KOPT-K1 (cell line): Measurements from ENCODE around the gene C5AR2.
"Not testable (repeated sequence)": the region's sequence is repeated elsewhere in the genome, so short reads cannot be mapped to it uniquely, and the experiment has no call there.

Source experiments
- H3K27ac ChIP-seq: fragments of 200-600 bp; sonication (generic); 2 replicates; pipeline ENCODE4 v1.5.1; 2016; ENCODE audit warnings: antibody characterized with exemption, mild to moderate bottlenecking, low read depth, low read length; ENCODE audit not compliant: poor library complexity, severe bottlenecking
- H3K36me3 ChIP-seq: fragments of 200-600 bp; sonication (generic); 2 replicates; pipeline ENCODE4 v1.5.1; 2017; ENCODE audit warnings: antibody characterized with exemption, mild to moderate bottlenecking, low read length, moderate library complexity; ENCODE audit not compliant: insufficient read depth
- H3K9me3 ChIP-seq: fragments of 200-600 bp; sonication (generic); 2 replicates; pipeline ENCODE4 v1.5.1; 2017; ENCODE audit warnings: antibody characterized with exemption, low read length, mild to moderate bottlenecking; ENCODE audit not compliant: insufficient read depth, poor library complexity, severe bottlenecking

C5AR2 gene

GRCh38 chr19:47315125-47315821 is 16.7 kb upstream of the C5AR2 start:
- Histone ChIP-seq H3K36me3 (no peaks in the 10 kb centered on the region), H3K9me3 (no peaks in the 10 kb centered on the region), H3K27ac (no peak overlapping the region)

- H3K27ac ChIP-seq, result no peak overlapping the region
- no peaks in the 10 kb centered on the region for H3K36me3 ChIP-seq
- H3K9me3 ChIP-seq, result no peaks in the 10 kb centered on the region
These were observed 15.5 kb upstream of the C5AR2 start for GRCh38 chr19:47316513-47316912.

GRCh38 chr19:47319923-47320871 is 11.8 kb upstream of the C5AR2 start:
- no peaks in the 10 kb centered on the region for H3K36me3 ChIP-seq
- H3K27ac ChIP-seq, result no peak overlapping the region
- H3K9me3 ChIP-seq, result no peaks in the 10 kb centered on the region

GRCh38 chr19:47321630-47322029 is 10.3 kb upstream of the C5AR2 start:
- H3K9me3 ChIP-seq, result no peaks in the 10 kb centered on the region
- H3K27ac ChIP-seq, result no peak overlapping the region
- H3K36me3 ChIP-seq, result no peaks in the 10 kb centered on the region

GRCh38 chr19:47322058-47322457 is 9.9 kb upstream of the C5AR2 start:
- H3K27ac ChIP-seq, result no peak overlapping the region
- H3K9me3 ChIP-seq, result no peaks in the 10 kb centered on the region
- H3K36me3 ChIP-seq, result no peaks in the 10 kb centered on the region

GRCh38 chr19:47323409-47323808 is 8.6 kb upstream of the C5AR2 start:
- H3K36me3 ChIP-seq, result no peaks in the 10 kb centered on the region
- H3K9me3 ChIP-seq, result no peaks in the 10 kb centered on the region
- no peak overlapping the region for H3K27ac ChIP-seq

- no peak overlapping the region for H3K27ac ChIP-seq
- no peaks in the 10 kb centered on the region for H3K36me3 ChIP-seq
- no peaks in the 10 kb centered on the region for H3K9me3 ChIP-seq
These were observed 8.1 kb upstream of the C5AR2 start for GRCh38 chr19:47323872-47324271.

GRCh38 chr19:47324502-47324901 is 7.5 kb upstream of the C5AR2 start:
- Histone ChIP-seq H3K36me3 (no peaks in the 10 kb centered on the region), H3K27ac (no peak overlapping the region), H3K9me3 (no peaks in the 10 kb centered on the region)

GRCh38 chr19:47330466-47330869 is 1.5 kb upstream of the C5AR2 start:
- Histone ChIP-seq H3K9me3 (no peaks in the 10 kb centered on the region), H3K27ac (no peak overlapping the region), H3K36me3 (no peaks in the 10 kb centered on the region)

GRCh38 chr19:47331490-47331889 is 485 bp upstream of the C5AR2 start:
- no peaks in the 10 kb centered on the region for H3K36me3 ChIP-seq
- H3K27ac ChIP-seq, result no peak overlapping the region
- H3K9me3 ChIP-seq, result no peaks in the 10 kb centered on the region

GRCh38 chr19:47336765-47337718 is 5.1 kb downstream of the C5AR2 start:
- not testable (repeated sequence) for H3K36me3 ChIP-seq, H3K27ac ChIP-seq, H3K9me3 ChIP-seq

- Histone ChIP-seq H3K27ac (no peak overlapping the region), H3K9me3 (no peaks in the 10 kb centered on the region), H3K36me3 (no peaks in the 10 kb centered on the region)
These were observed 7.4 kb downstream of the C5AR2 start for GRCh38 chr19:47339196-47339880.

GRCh38 chr19:47340477-47341208 is 8.7 kb downstream of the C5AR2 start:
- Histone ChIP-seq H3K9me3 (no peaks in the 10 kb centered on the region), H3K27ac (no peak overlapping the region), H3K36me3 (no peaks in the 10 kb centered on the region)

GRCh38 chr19:47341734-47342133 is 9.8 kb downstream of the C5AR2 start:
- H3K36me3 ChIP-seq, result no peaks in the 10 kb centered on the region
- no peaks in the 10 kb centered on the region for H3K9me3 ChIP-seq
- H3K27ac ChIP-seq, result no peak overlapping the region
